ENCODE results near the gene FHIT. TPM values are rescaled to one million over a fixed set of nuclear protein-coding genes. Genes with fewer than 3 reads are reported as not detected.

FHIT gene
- total and polyA plus RNA-seq, 2 donors from 2014 or later = 20.2 to 61.2 TPM

DNA sequence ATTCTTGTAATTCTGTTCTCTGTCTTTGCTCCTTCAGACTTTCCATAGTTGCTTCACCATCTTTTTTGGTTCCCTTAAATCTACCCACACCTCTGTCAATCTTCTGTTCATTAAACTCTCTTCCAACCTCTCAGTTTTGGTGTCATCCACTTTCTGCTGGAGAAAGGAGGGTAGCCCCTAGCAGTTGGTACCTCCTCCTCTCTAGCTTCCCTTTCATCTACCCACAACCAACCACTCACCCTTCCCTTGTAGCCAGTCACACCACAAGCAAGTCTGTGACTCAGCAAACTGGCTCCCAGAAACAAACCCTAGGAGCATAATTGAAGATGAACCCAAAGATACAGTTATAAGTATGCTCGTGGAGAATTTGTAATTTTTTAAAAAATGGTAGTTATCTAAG lies 318.6 kb downstream of the FHIT start:
- TF ChIP-seq, protein P1, sequence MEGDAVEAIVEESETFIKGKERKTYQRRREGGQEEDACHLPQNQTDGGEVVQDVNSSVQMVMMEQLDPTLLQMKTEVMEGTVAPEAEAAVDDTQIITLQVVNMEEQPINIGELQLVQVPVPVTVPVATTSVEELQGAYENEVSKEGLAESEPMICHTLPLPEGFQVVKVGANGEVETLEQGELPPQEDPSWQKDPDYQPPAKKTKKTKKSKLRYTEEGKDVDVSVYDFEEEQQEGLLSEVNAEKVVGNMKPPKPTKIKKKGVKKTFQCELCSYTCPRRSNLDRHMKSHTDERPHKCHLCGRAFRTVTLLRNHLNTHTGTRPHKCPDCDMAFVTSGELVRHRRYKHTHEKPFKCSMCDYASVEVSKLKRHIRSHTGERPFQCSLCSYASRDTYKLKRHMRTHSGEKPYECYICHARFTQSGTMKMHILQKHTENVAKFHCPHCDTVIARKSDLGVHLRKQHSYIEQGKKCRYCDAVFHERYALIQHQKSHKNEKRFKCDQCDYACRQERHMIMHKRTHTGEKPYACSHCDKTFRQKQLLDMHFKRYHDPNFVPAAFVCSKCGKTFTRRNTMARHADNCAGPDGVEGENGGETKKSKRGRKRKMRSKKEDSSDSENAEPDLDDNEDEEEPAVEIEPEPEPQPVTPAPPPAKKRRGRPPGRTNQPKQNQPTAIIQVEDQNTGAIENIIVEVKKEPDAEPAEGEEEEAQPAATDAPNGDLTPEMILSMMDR (IDR thresholded peaks at IDR 0.05; ENCODE audit: borderline replicate concordance, extremely low read depth, insufficient read depth) = no peak
- Histone ChIP-seq H3K9ac (ENCODE audit: low read length in 3 of 3) (no peak overlapping the region), H3K9me3 (ENCODE audit: control insufficient read depth in 2 of 3, insufficient read depth in 1 of 3, low read length in 3 of 3) (no peaks in the 10 kb centered on the region), H3K27ac (ENCODE audit: low read depth in 2 of 2, low read length in 2 of 2) (no peak overlapping the region), H3K36me3 (ENCODE audit: control insufficient read depth in 2 of 3, insufficient read depth in 3 of 3, low read length in 3 of 3) (no peaks in the 10 kb centered on the region), H3K4me1 (ENCODE audit: control insufficient read depth in 2 of 3, insufficient read depth in 2 of 3, low read depth in 1 of 3, low read length in 3 of 3) (no peaks in the 10 kb centered on the region), H3K27me3 (ENCODE audit: control insufficient read depth, insufficient read depth, low read length) (no peaks in the 10 kb centered on the region), H3K4me3 (ENCODE audit: low read length in 3 of 3) (no peak overlapping the region)
- no peak for DNase-seq
- intact Hi-C loops (cut with DNase I) = no loop called here
- FAIRE-seq = no peak

DNA sequence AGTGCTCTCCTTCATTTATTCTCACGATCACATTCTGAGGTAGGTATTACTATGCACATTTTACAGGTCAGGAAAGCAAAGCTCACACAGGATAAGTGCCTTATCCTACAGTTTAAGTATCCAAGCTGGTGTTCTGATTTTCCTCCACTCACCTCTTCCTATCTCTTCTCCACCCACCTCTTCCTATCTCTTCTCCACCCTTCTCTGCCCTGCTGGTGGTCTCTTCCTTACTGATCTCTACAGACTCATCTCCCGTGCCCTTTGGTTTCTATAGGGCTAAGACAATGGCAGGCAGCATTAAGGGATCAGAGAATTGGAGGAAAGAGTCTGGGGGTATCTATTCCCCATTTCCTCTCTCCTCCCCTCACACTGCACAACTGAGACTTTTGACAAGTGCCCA lies 319.1 kb downstream of the FHIT start:
- intact Hi-C loops (cut with DNase I) = no loop called here
- no peak for FAIRE-seq

DNA sequence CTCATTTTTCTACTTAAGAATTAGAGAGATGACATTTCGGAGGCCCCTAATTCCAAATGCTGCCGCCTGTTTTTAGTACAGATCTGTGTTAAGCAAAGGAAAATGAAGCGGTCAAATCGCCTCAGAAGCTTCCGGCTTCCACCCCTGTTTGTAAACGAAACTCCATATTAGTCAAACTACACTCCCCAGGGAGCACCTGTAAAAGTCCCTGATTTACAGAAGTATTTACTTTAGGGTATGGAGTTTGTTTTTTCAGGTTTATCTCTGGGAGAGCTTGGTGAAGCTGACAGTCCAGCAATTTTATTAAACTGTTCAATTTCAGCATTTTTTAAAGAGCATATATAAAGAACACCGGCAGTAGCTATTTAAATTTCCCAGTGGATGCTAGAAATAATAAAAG lies 319.8 kb downstream of the FHIT start:
- Histone ChIP-seq H3K4me3 (ENCODE audit: low read length in 3 of 3) (no peak overlapping the region), H3K9ac (ENCODE audit: low read length in 3 of 3) (no peak overlapping the region), H3K27me3 (ENCODE audit: control insufficient read depth, insufficient read depth, low read length) (no peaks in the 10 kb centered on the region), H3K36me3 (ENCODE audit: control insufficient read depth in 2 of 3, insufficient read depth in 3 of 3, low read length in 3 of 3) (no peaks in the 10 kb centered on the region), H3K9me3 (ENCODE audit: control insufficient read depth in 2 of 3, insufficient read depth in 1 of 3, low read length in 3 of 3) (no peaks in the 10 kb centered on the region), H3K27ac (ENCODE audit: low read depth in 2 of 2, low read length in 2 of 2) (no peak overlapping the region), H3K4me1 (ENCODE audit: control insufficient read depth in 2 of 3, insufficient read depth in 2 of 3, low read depth in 1 of 3, low read length in 3 of 3) (no peaks in the 10 kb centered on the region)
- FAIRE-seq (no peak), DNase-seq (no peak)
- TF ChIP-seq, protein P1 (IDR thresholded peaks at IDR 0.05; ENCODE audit: borderline replicate concordance, extremely low read depth, insufficient read depth) = no peak
- intact Hi-C loops (cut with DNase I) = no loop called here

More for the DNA sequence above, 319.1 kb downstream of the FHIT start:
- TF ChIP-seq, protein P1 (IDR thresholded peaks at IDR 0.05; ENCODE audit: borderline replicate concordance, extremely low read depth, insufficient read depth) = no peak
- DNase-seq = no peak
- Histone ChIP-seq H3K9ac (ENCODE audit: low read length in 3 of 3) (no peak overlapping the region), H3K4me3 (ENCODE audit: low read length in 3 of 3) (no peak overlapping the region), H3K36me3 (ENCODE audit: control insufficient read depth in 2 of 3, insufficient read depth in 3 of 3, low read length in 3 of 3) (no peaks in the 10 kb centered on the region), H3K4me1 (ENCODE audit: control insufficient read depth in 2 of 3, insufficient read depth in 2 of 3, low read depth in 1 of 3, low read length in 3 of 3) (no peaks in the 10 kb centered on the region), H3K9me3 (ENCODE audit: control insufficient read depth in 2 of 3, insufficient read depth in 1 of 3, low read length in 3 of 3) (no peaks in the 10 kb centered on the region), H3K27me3 (ENCODE audit: control insufficient read depth, insufficient read depth, low read length) (no peaks in the 10 kb centered on the region), H3K27ac (ENCODE audit: low read depth in 2 of 2, low read length in 2 of 2) (no peak overlapping the region)

DNA sequence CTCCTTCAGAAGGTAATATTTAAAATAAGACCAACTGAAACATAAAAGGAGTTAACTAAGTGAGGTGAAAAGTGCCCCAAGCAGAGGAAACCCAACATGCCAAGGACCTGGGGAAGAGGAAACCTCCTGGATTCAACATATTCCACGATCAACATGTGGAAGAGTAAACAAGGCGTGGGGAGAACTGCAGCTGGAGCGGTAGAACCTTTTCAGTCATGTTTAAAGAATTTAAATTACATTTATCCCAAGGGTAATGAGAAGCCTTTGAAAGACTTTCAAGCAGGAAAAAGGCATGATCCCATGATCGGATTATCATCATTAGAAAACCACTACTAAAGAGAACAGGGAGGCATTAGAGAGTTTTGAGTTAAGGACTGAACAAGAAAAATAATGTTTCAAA lies 330.7 kb downstream of the FHIT start:
- TF ChIP-seq, protein P1 (IDR thresholded peaks at IDR 0.05; ENCODE audit: borderline replicate concordance, extremely low read depth, insufficient read depth) = no peak
- FAIRE-seq = no peak
- intact Hi-C loops (cut with DNase I) = no loop called here

More for the DNA sequence above, 330.7 kb downstream of the FHIT start:
- Histone ChIP-seq H3K27ac (ENCODE audit: low read depth in 2 of 2, low read length in 2 of 2) (no peak overlapping the region), H3K36me3 (ENCODE audit: control insufficient read depth in 2 of 3, insufficient read depth in 3 of 3, low read length in 3 of 3) (no peaks in the 10 kb centered on the region), H3K4me3 (ENCODE audit: low read length in 3 of 3) (no peak overlapping the region), H3K9ac (ENCODE audit: low read length in 3 of 3) (no peak overlapping the region), H3K9me3 (ENCODE audit: control insufficient read depth in 2 of 3, insufficient read depth in 1 of 3, low read length in 3 of 3) (no peaks in the 10 kb centered on the region), H3K4me1 (ENCODE audit: control insufficient read depth in 2 of 3, insufficient read depth in 2 of 3, low read depth in 1 of 3, low read length in 3 of 3) (no peaks in the 10 kb centered on the region), H3K27me3 (ENCODE audit: control insufficient read depth, insufficient read depth, low read length) (no peaks in the 10 kb centered on the region)
- no peak for DNase-seq

Data from kidney (tissue), 14 donors.